KOPT-K1 (cell line): ENCODE data around the gene KRT34.
"Not testable (repeated sequence)": the region's sequence is repeated elsewhere in the genome, so short reads cannot be mapped to it uniquely, and the experiment has no call there.

Experiments used
- H3K27ac ChIP-seq: fragments of 200-600 bp; sonication (generic); 2 replicates; pipeline ENCODE4 v1.5.1; 2016; ENCODE audit warnings: antibody characterized with exemption, mild to moderate bottlenecking, low read depth, low read length; ENCODE audit not compliant: poor library complexity, severe bottlenecking
- H3K36me3 ChIP-seq: fragments of 200-600 bp; sonication (generic); 2 replicates; pipeline ENCODE4 v1.5.1; 2017; ENCODE audit warnings: antibody characterized with exemption, mild to moderate bottlenecking, low read length, moderate library complexity; ENCODE audit not compliant: insufficient read depth
- H3K9me3 ChIP-seq: fragments of 200-600 bp; sonication (generic); 2 replicates; pipeline ENCODE4 v1.5.1; 2017; ENCODE audit warnings: antibody characterized with exemption, low read length, mild to moderate bottlenecking; ENCODE audit not compliant: insufficient read depth, poor library complexity, severe bottlenecking

KRT34 gene

DNA sequence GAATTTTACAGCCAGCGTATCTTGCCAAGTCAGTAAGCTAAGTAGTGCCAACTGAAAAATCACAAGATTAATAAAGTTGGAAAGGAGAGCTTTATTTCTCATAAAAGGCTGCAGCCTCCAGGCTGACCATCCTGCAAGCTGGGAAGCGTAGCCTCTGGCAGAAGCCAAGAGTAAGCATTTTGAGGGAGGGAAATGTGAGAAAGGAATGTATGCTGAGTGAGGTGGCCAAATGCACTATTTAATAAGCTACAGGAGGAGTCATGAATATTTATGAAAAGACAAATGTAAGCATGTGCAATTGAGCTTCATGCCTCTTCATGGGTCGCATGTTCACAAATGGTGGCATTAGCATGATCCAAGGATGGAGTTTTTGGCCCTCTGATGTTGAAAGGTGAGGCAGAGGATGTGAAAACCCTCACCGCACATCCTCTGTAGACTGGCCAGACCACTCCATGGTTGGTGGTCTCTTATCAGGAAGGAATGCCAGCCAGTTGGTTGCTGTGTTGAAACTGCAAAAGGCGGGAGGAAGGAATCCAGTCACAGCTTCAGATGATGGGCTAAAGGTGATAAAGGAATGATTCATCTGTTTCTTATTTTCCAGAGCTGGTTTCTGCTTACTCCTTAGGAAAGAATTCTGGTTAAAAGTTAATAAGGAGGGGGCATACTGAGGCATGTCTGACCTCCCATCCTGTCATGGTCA, 21.7 kb downstream of the KRT34 start:
- no peak overlapping the region for H3K27ac ChIP-seq

DNA sequence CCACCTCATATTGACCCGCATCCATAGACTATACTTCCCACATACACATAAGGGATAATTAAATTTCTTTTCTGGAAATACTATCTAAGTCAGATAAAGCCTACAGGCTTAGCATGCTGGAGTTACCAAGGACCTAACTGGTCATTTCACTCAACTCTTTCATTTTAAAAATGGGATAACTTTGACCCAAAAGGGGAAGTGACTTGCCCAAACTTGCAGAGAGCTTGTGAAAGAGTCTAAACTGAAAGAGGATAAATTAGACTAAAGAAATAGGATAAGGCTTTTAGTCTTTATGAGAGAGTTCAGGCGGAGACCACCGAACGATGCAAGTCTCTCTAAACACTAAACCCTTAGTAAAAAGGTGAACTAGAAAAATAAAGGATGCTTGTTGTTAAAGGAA, 27.6 kb downstream of the KRT34 start:
- Histone ChIP-seq H3K36me3 (no peaks in the 10 kb centered on the region), H3K9me3 (peaks cover 7% of the 10 kb centered on the region), H3K27ac (no peak overlapping the region)

More for the DNA sequence above, 21.7 kb downstream of the KRT34 start:
- Histone ChIP-seq H3K9me3 (peaks cover 7% of the 10 kb centered on the region), H3K36me3 (no peaks in the 10 kb centered on the region)

DNA sequence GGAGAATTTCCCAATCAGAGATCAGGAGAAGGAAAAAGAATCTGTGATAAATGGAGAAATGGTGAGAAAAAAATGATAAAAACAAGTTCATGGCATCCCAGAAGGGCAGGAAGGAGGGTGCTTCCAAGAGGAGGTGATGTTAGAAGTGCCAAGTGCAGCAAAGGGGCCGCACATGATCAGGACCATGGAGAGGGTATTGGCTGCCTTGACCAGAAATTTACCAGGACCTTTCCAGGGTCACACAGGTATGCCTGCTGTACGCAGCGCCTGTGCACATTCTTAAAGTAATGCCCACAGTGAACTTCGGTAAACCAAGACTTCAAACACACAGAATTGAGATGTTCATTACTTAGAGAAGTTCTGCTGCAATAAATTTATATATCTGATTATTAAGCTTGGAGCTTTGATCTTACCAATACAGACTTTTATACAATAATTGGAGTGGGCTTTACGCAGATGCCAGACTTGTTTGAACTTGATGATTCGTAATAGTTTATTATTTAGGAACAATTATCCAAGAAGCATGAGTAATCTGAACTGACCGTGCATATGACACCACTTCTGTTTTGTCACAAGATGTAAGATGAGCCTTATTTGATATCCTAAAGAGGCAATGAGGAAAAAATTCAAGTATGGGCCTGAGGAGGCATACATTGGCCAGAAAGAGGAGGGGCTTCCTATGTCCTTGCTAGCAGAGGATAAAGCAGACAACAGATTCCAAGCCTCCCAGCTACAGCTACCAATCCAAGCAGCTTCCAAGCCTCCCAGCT, 29.3 kb downstream of the KRT34 start:
- Histone ChIP-seq H3K9me3 (peaks cover 7% of the 10 kb centered on the region), H3K27ac (no peak overlapping the region), H3K36me3 (no peaks in the 10 kb centered on the region)

- H3K9me3 ChIP-seq: peaks cover 3% of the 10 kb centered on the region
- no peaks in the 10 kb centered on the region for H3K36me3 ChIP-seq
- no peak overlapping the region for H3K27ac ChIP-seq
Measured at GRCh38 chr17:41351177-41351576, 30.9 kb downstream of the KRT34 start.

GRCh38 chr17:41350381-41350878, 31.7 kb downstream of the KRT34 start, which contains the start of gene KRT33A:
Gene KRT33A, minus strand, starts transcription at chr17:41350828. Its CDS starts 61 bp downstream, at chr17:41350767.
- not testable (repeated sequence) for H3K9me3 ChIP-seq, H3K27ac ChIP-seq, H3K36me3 ChIP-seq

GRCh38 chr17:41347869-41348760, 34.0 kb downstream of the KRT34 start:
- Histone ChIP-seq H3K27ac (no peak overlapping the region), H3K36me3 (no peaks in the 10 kb centered on the region)

GRCh38 chr17:41346421-41346820, 35.7 kb downstream of the KRT34 start:
- H3K9me3 ChIP-seq: peaks cover 24% of the 10 kb centered on the region
- H3K27ac ChIP-seq, H3K36me3 ChIP-seq: not testable (repeated sequence)

More at GRCh38 chr17:41347869-41348760, 34.0 kb downstream of the KRT34 start:
- H3K9me3 ChIP-seq: peaks cover 7% of the 10 kb centered on the region

- H3K36me3 ChIP-seq: no peaks in the 10 kb centered on the region
- H3K9me3 ChIP-seq: peaks cover 28% of the 10 kb centered on the region
- H3K27ac ChIP-seq: no peak overlapping the region
Measured at GRCh38 chr17:41345992-41346391, 36.1 kb downstream of the KRT34 start.

DNA sequence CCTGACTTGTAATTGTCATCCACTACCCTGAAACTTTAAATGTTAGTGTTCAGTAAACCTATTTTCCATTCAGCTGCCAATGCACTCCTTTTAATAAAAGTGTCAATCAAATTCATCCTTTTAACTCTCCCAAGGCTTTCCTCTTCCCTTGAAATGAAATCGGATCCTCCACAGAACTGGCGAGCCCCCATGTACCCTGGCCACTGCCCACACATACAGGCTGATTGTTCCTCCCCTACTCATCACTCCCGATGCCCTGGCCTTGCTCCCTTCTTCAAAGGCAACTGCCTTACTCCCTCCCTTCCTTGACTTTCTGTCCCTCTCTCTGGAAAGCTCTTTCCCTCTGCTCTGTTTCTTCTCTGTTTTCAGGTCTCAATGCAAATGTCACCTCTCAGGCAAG, 39.1 kb downstream of the KRT34 start:
- Histone ChIP-seq H3K9me3 (peaks cover 32% of the 10 kb centered on the region), H3K36me3 (no peaks in the 10 kb centered on the region), H3K27ac (no peak overlapping the region)

DNA sequence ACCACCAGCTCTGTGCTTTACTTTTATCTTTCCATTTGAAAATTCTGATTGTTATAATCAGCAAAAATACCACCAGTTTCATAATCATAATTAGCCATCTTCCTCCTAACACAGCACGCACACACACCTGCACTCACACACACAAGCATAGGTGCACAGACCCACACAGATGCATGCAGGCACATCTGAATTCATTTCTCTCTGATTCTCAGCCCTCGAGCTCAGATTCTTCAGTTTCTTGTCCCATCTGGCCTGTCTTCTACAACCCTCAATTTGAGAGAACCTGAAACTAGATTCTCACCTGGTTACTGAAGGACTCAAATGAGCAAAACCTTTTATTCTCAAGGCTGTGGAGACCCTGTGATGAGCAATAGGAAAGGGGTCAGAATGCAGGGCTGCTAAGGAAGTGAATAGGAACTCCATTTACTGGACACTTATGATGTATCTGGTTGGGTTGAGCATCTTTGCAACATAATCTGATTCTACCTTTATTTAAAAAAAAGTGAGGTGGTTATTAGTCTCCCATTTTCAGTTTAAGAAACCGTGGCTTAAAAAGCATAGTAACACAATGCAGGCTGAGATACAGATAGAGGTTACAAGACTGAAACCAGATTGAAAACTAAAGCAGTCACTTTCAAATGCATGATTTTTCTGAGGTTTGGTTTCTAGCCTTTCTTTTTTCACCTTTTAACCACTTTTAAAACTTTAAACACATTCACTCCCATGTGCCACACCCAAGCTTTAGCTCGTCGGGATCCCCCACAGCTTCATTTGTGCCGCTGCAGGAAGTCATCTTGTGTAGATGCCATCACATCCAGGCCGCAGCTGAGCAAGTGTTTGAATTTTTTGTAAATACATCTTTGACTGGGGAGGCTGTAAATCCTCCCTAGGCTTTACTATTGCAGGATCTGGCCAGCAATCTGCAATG, 40.9 kb downstream of the KRT34 start:
- H3K27ac ChIP-seq: no peak overlapping the region
- H3K9me3 ChIP-seq: peaks cover 32% of the 10 kb centered on the region
- no peaks in the 10 kb centered on the region for H3K36me3 ChIP-seq

DNA sequence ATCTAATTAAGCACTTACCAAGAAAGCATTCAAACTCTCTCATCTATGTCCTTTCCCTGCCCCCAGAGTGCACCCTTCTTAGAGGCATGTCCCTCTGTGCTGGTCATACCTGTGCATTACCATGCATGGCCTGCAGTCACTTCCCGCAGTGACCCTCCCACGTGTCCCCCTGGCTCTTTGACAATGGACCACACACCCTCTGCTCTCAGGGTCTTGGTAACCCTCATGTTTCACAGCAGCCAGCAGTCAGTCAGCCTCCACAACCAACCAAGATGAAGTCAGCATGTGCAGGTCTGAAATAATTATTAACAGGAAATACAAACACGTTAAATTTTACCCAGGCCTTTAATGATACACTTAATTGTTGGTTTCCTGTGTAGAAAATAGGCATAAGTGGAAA, 41.6 kb downstream of the KRT34 start:
- H3K9me3 ChIP-seq: peaks cover 32% of the 10 kb centered on the region
- H3K36me3 ChIP-seq: no peaks in the 10 kb centered on the region
- no peak overlapping the region for H3K27ac ChIP-seq

DNA sequence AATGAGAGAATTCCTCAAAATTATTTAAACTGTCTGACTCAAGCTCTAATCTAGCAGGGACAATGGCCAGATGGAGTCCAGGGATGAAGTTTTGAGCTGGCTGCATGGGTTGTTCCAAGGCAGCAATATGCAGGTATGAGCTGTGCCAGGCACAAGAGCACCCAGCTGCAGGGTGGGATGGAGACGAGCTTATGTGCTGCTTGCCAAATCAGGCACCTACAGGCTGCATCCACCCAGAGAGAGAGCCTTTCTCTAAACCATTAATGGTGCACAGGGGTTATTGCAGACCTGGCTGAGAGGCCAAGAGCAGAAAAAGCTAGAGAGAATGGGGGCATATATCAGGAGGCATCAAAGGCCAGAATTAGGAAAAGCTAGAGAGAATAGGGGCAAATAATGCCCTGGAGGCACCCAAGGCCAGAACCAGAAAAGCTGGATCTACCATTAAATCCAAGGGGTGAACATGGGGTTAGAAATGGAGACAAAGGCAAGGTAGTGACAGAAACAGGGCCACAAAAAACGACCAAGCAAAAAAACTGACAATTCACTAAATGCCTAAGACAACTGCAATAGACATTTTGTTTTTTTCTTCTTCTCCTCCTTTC, 42.4 kb downstream of the KRT34 start:
- no peak overlapping the region for H3K27ac ChIP-seq
- H3K36me3 ChIP-seq: no peaks in the 10 kb centered on the region
- H3K9me3 ChIP-seq: peaks cover 32% of the 10 kb centered on the region

DNA sequence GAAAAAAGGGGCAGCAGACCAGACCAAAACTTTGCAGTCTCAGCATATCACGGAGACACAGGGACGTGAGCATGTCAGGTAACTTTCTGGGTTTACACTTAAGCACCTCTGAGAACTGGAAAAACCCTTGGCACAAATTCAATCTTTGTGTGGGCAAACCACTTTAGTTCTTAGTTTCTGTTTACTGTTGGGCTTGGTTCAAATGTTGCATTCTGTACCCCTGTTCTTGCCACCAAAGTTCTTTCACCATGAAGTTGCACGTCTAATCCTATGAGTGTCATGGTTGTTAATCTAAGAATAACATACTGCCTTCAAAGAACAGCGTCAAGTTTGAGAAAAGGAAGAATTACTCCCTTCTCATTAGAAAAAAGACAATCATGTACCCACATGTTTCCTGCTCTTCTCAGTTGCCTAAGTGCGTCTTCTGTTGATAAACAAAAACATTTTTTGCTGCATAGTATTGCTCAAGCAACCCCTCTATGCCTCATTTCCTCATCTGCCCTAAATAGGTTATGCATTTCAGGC, 43.1 kb downstream of the KRT34 start:
- Histone ChIP-seq H3K9me3 (peaks cover 30% of the 10 kb centered on the region), H3K27ac (no peak overlapping the region), H3K36me3 (no peaks in the 10 kb centered on the region)
